ENCODE results near the gene IL17RC. TPM values are rescaled to one million over a fixed set of nuclear protein-coding genes. Genes with fewer than 3 reads are reported as not detected.

The IL17RC gene
- total and polyA plus RNA-seq, 2 donors (not counting 3 experiments of a cell fraction or from before 2014, with no cell fraction given) = 18.7 to 19.9 TPM

DNA sequence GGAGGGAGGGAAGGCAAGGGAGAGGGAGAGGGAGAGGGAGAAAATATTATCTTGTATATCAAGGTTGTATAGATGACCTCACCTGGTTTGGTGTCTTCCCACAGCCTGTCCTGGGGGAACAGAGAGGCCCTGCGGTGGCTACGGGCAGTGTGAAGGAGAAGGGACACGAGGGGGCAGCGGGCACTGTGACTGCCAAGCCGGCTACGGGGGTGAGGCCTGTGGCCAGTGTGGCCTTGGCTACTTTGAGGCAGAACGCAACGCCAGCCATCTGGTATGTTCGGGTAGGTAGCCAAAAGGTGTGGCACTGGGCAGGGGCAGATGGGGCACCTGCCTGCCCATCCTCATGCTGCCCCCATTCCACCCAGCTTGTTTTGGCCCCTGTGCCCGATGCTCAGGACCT lies 23.8 kb downstream of the IL17RC start:
- Histone ChIP-seq H3K9me3 (replicated peaks; ENCODE audit: control insufficient read depth, insufficient read depth, low read length) (no peaks in the 10 kb centered on the region), H4K20me1 (replicated peaks; ENCODE audit: control insufficient read depth, extremely low read depth, insufficient read depth, low read length) (no peaks in the 10 kb centered on the region), H3K36me3 (ENCODE audit: control insufficient read depth in 2 of 2, extremely low read depth in 1 of 2, insufficient read depth in 2 of 2, low read length in 2 of 2) (peaks cover 2 to 9% of the 10 kb centered on the region in 2 experiments), H3K9ac (replicated peaks; ENCODE audit: extremely low read depth, insufficient read depth, low read length) (no peak overlapping the region), H3K4me1 (ENCODE audit: control insufficient read depth, extremely low read depth, insufficient read depth, low read length) (no peaks in the 10 kb centered on the region), H3K4me2 (ENCODE audit: insufficient read depth, low read length) (no peak overlapping the region), H2AFZ (ENCODE audit: low read depth, low read length) (no peak overlapping the region), H3K79me2 (ENCODE audit: control insufficient read depth, insufficient read depth, low read length) (no peaks in the 10 kb centered on the region), H3K4me3 (replicated peaks in 1 of 3; ENCODE audit: insufficient read depth in 1 of 3, low read depth in 1 of 3, low read length in 3 of 3) (no peak overlapping the region), H3K27me3 (ENCODE audit: control insufficient read depth in 2 of 2, insufficient read depth in 2 of 2, low read length in 2 of 2) (no peaks in the 10 kb centered on the region), H3K9me1 (replicated peaks; ENCODE audit: control insufficient read depth, extremely low read depth, insufficient read depth, low read length) (no peaks in the 10 kb centered on the region), H3K27ac (ENCODE audit: insufficient read depth, low read depth, low read length) (no peak overlapping the region)
- ChIA-PET CTCF (no interaction called here), POLR2A (no interaction called here)
- BruUV-seq (replicated peaks) = no TSS peak
- intact Hi-C loops (cut with micrococcal nuclease) (no loop called here), dilution Hi-C loops (cut with MboI; ENCODE audit: extremely low pct_ligation_motif_present, low sequenced_read_pairs) (no loop called here)
- no peak for DNase-seq (ENCODE audit: low read depth, low spot score)
- TF ChIP-seq JUN (IDR thresholded peaks at IDR 0.05; ENCODE audit: borderline replicate concordance, insufficient read depth, insufficient read length, low read depth) (no peak), MYC (IDR thresholded peaks at IDR 0.05; ENCODE audit: low read depth, low read length) (no peak), EZH2 (IDR thresholded peaks at IDR 0.05; ENCODE audit: borderline replicate concordance, low read depth, low read length, severe bottlenecking) (no peak), GATA2 (IDR thresholded peaks at IDR 0.05; ENCODE audit: insufficient read depth, insufficient read length, low read depth, low read length) (no peak), POLR2AphosphoS5 (IDR thresholded peaks at IDR 0.05; ENCODE audit: insufficient read depth, low read depth, low read length) (no peak)
- TF ChIP-seq, protein P1, sequence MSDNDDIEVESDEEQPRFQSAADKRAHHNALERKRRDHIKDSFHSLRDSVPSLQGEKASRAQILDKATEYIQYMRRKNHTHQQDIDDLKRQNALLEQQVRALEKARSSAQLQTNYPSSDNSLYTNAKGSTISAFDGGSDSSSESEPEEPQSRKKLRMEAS (IDR thresholded peaks at IDR 0.05; ENCODE audit: insufficient read depth, insufficient read length) = no peak
- FAIRE-seq = no peak

DNA sequence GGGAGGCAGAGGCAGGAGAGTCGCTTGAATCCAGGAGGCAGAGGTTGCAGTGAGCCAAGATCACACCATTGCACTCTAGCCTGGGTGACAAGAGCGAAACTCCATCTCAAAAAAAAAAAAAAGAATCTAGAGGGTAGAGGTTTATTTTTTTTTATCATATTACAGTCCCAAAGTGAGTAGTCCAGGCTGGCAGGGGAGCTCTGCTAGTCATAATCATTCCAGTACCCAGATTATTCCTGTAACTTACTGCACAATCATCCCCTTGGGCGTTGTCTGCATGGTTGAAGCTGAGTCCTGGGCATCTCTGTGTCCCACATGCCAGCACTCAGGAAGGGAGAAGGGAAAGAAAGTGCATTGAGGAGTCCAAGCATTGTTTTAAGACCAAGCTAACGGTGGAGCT lies 25.3 kb downstream of the IL17RC start:
- H3K4me1 ChIP-seq (ENCODE audit: control insufficient read depth, extremely low read depth, insufficient read depth, low read length) = no peaks in the 10 kb centered on the region
- TF ChIP-seq POLR2AphosphoS5 (IDR thresholded peaks at IDR 0.05; ENCODE audit: insufficient read depth, low read depth, low read length) (no peak), EZH2 (IDR thresholded peaks at IDR 0.05; ENCODE audit: borderline replicate concordance, low read depth, low read length, severe bottlenecking) (no peak), JUN (IDR thresholded peaks at IDR 0.05; ENCODE audit: borderline replicate concordance, insufficient read depth, insufficient read length, low read depth) (no peak), MYC (IDR thresholded peaks at IDR 0.05; ENCODE audit: low read depth, low read length) (no peak), FOS (IDR thresholded peaks at IDR 0.05; ENCODE audit: borderline replicate concordance, insufficient read depth, low read length) (no peak), GATA2 (IDR thresholded peaks at IDR 0.05; ENCODE audit: insufficient read depth, insufficient read length, low read depth, low read length) (no peak), POLR2A (IDR thresholded peaks at IDR 0.05; ENCODE audit: low read depth, low read length) (no peak)
- TF ChIP-seq, protein P2, sequence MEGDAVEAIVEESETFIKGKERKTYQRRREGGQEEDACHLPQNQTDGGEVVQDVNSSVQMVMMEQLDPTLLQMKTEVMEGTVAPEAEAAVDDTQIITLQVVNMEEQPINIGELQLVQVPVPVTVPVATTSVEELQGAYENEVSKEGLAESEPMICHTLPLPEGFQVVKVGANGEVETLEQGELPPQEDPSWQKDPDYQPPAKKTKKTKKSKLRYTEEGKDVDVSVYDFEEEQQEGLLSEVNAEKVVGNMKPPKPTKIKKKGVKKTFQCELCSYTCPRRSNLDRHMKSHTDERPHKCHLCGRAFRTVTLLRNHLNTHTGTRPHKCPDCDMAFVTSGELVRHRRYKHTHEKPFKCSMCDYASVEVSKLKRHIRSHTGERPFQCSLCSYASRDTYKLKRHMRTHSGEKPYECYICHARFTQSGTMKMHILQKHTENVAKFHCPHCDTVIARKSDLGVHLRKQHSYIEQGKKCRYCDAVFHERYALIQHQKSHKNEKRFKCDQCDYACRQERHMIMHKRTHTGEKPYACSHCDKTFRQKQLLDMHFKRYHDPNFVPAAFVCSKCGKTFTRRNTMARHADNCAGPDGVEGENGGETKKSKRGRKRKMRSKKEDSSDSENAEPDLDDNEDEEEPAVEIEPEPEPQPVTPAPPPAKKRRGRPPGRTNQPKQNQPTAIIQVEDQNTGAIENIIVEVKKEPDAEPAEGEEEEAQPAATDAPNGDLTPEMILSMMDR (IDR thresholded peaks at IDR 0.05; ENCODE audit: extremely low read depth in 1 of 2, insufficient read depth in 1 of 2, low read depth in 1 of 2, low read length in 2 of 2) = no peak
- TF ChIP-seq, protein P1 (IDR thresholded peaks at IDR 0.05; ENCODE audit: insufficient read depth, insufficient read length) = no peak
- ChIA-PET POLR2A (interaction anchor here (0.6 to 0.7 kb wide), 2 partner anchors 41 to 581 kb away, joined by 3 to 5 read pairs; no protein-coding TSS in a partner anchor), CTCF (interaction anchor here (0.6 to 2.3 kb wide), 4 partner anchors 9 to 93 kb away, joined by 3 to 12 read pairs (median 4); partner anchors contain the start of gene CRELD1)
- no peaks in the 10 kb centered on the region for H3K9me3 ChIP-seq (replicated peaks; ENCODE audit: control insufficient read depth, insufficient read depth, low read length)
- FAIRE-seq (no peak), DNase-seq (ENCODE audit: low read depth, low spot score) (no peak)
- no peak overlapping the region for H3K4me3 ChIP-seq (replicated peaks in 1 of 3; ENCODE audit: insufficient read depth in 1 of 3, low read depth in 1 of 3, low read length in 3 of 3)
- BruUV-seq (replicated peaks) = no TSS peak
- H3K9ac ChIP-seq (replicated peaks; ENCODE audit: extremely low read depth, insufficient read depth, low read length) = no peak overlapping the region
- H4K20me1 ChIP-seq (replicated peaks; ENCODE audit: control insufficient read depth, extremely low read depth, insufficient read depth, low read length) = no peaks in the 10 kb centered on the region
- peaks cover 0 to 9% of the 10 kb centered on the region in 2 experiments for H3K36me3 ChIP-seq (ENCODE audit: control insufficient read depth in 2 of 2, extremely low read depth in 1 of 2, insufficient read depth in 2 of 2, low read length in 2 of 2)
- no peaks in the 10 kb centered on the region for H3K9me1 ChIP-seq (replicated peaks; ENCODE audit: control insufficient read depth, extremely low read depth, insufficient read depth, low read length)
- H3K4me2 ChIP-seq (ENCODE audit: insufficient read depth, low read length) = no peak overlapping the region
- no peak overlapping the region for H2AFZ ChIP-seq (ENCODE audit: low read depth, low read length)
- dilution Hi-C loops (cut with MboI; ENCODE audit: extremely low pct_ligation_motif_present, low sequenced_read_pairs) = no loop called here
- no peak overlapping the region for H3K27ac ChIP-seq (ENCODE audit: insufficient read depth, low read depth, low read length)
- intact Hi-C loops (cut with micrococcal nuclease) = no loop called here
- H3K79me2 ChIP-seq (ENCODE audit: control insufficient read depth, insufficient read depth, low read length) = no peaks in the 10 kb centered on the region
- no peaks in the 10 kb centered on the region for H3K27me3 ChIP-seq (ENCODE audit: control insufficient read depth in 2 of 2, insufficient read depth in 2 of 2, low read length in 2 of 2)

Data from endothelial cell of umbilical vein (primary cell).